ENCODE data around the gene NPR2. TPM values are rescaled to one million over a fixed set of nuclear protein-coding genes. Genes with fewer than 3 reads are reported as not detected.

The NPR2 gene
- polyA plus RNA-seq, 3 donors, result 0.48 TPM; not detected in 2

- Histone ChIP-seq H2AFZ (ENCODE audit: insufficient read depth, low read depth, low read length, poor library complexity, severe bottlenecking) (no peak overlapping the region), H3K4me2 (replicated peaks; ENCODE audit: extremely low read depth, low read length, poor library complexity, severe bottlenecking) (no peak overlapping the region), H3K9ac (ENCODE audit: insufficient read depth, low read length, poor library complexity, severe bottlenecking) (no peak overlapping the region), H3K27me3 (ENCODE audit: control insufficient read depth in 2 of 2, insufficient read depth in 2 of 2, low read length in 2 of 2) (no peaks in the 10 kb centered on the region), H3K36me3 (replicated peaks in 1 of 2; ENCODE audit: control insufficient read depth in 1 of 2, insufficient read depth in 2 of 2, low read length in 2 of 2) (peaks cover 36 to 48% of the 10 kb centered on the region in 2 donors), H3K27ac (ENCODE audit: low read depth in 1 of 2, low read length in 2 of 2) (no peak overlapping the region), H4K20me1 (ENCODE audit: insufficient read depth, low read length) (peaks cover under 1% of the 10 kb centered on the region), H3K79me2 (ENCODE audit: insufficient read depth, low read length) (peaks cover 14% of the 10 kb centered on the region), H3K9me3 (replicated peaks in 1 of 2; ENCODE audit: control insufficient read depth in 1 of 2, insufficient read depth in 1 of 2, low read length in 2 of 2) (no peaks in the 10 kb centered on the region), H3K4me1 (ENCODE audit: control insufficient read depth in 1 of 2, insufficient read depth in 2 of 2, low read length in 2 of 2) (peaks cover 31 to 38% of the 10 kb centered on the region in 2 donors), H3K4me3 (replicated peaks in 1 of 3; ENCODE audit: low read depth in 2 of 3, low read length in 3 of 3) (no peak overlapping the region)
- Mint-ChIP-seq H3K36me3 (peaks cover 45 to 46% of the 10 kb centered on the region in 2 donors), H3K27ac (no peak overlapping the region), H3K9me3 (peaks cover 0 to 3% (median 0%) of the 10 kb centered on the region in 7 donors), H3K27me3 (ENCODE audit: low read depth in 3 of 3) (peaks cover 0 to 2% (median 1%) of the 10 kb centered on the region in 3 donors), H3K4me1 (peaks cover 32% of the 10 kb centered on the region), H3K4me3 (no peak overlapping the region)
- no peak for DNase-seq
- no peak for TF ChIP-seq CTCF (IDR thresholded peaks at IDR 0.05)
- WGBS (ENCODE audit: insufficient coverage), result no CpG with 5 or more reads among the region's 5 CpGs
- intact Hi-C loops (cut with micrococcal nuclease), result no loop called here
These were observed 37.9 kb upstream of the NPR2 start for GRCh38 chr9:35753466-35753865.

- no peak for TF ChIP-seq CTCF (IDR thresholded peaks at IDR 0.05)
- peaks cover 36 to 48% of the 10 kb centered on the region in 2 donors for H3K36me3 ChIP-seq (replicated peaks in 1 of 2; ENCODE audit: control insufficient read depth in 1 of 2, insufficient read depth in 2 of 2, low read length in 2 of 2)
- no peaks in the 10 kb centered on the region for H4K20me1 ChIP-seq (ENCODE audit: insufficient read depth, low read length)
- Mint-ChIP-seq H3K27ac (no peak within 1 kb of the TSS), H3K4me1 (peaks cover 38% of the 10 kb centered on the region), H3K27me3 (ENCODE audit: low read depth in 3 of 3) (peaks cover 0 to 2% (median 1%) of the 10 kb centered on the region in 3 donors), H3K36me3 (peaks cover 45 to 46% of the 10 kb centered on the region in 2 donors), H3K4me3 (no peak within 1 kb of the TSS), H3K9me3 (peaks cover 0 to 3% (median 0%) of the 10 kb centered on the region in 7 donors)
- H3K9ac ChIP-seq (ENCODE audit: insufficient read depth, low read length, poor library complexity, severe bottlenecking), result no peak within 1 kb of the TSS
- H3K4me2 ChIP-seq (replicated peaks; ENCODE audit: extremely low read depth, low read length, poor library complexity, severe bottlenecking), result no peak within 1 kb of the TSS
- H3K79me2 ChIP-seq (ENCODE audit: insufficient read depth, low read length), result peaks cover 6% of the 10 kb centered on the region
- peaks cover 34 to 42% of the 10 kb centered on the region in 2 donors for H3K4me1 ChIP-seq (ENCODE audit: control insufficient read depth in 1 of 2, insufficient read depth in 2 of 2, low read length in 2 of 2)
- 90% methylated on average over 2 of the region's 3 CpGs for WGBS (ENCODE audit: insufficient coverage)
- no peaks in the 10 kb centered on the region for H3K27me3 ChIP-seq (ENCODE audit: control insufficient read depth in 2 of 2, insufficient read depth in 2 of 2, low read length in 2 of 2)
- H2AFZ ChIP-seq (ENCODE audit: insufficient read depth, low read depth, low read length, poor library complexity, severe bottlenecking), result no peak within 1 kb of the TSS
- H3K27ac ChIP-seq (ENCODE audit: low read depth in 1 of 2, low read length in 2 of 2), result no peak within 1 kb of the TSS
- H3K9me3 ChIP-seq (replicated peaks in 1 of 2; ENCODE audit: control insufficient read depth in 1 of 2, insufficient read depth in 1 of 2, low read length in 2 of 2), result no peaks in the 10 kb centered on the region
- DNase-seq, result no peak
- H3K4me3 ChIP-seq (replicated peaks in 1 of 3; ENCODE audit: low read depth in 2 of 3, low read length in 3 of 3), result no peak within 1 kb of the TSS
- intact Hi-C loops (cut with micrococcal nuclease), result no loop called here
These were observed 37.1 kb upstream of the NPR2 start, which contains the start of gene MSMP for GRCh38 chr9:35754264-35754663. Gene MSMP (minus strand): TSS chr9:35754276. CDS start chr9:35754129, 147 bp downstream.

Data from CD14-positive monocyte (primary cell).